ENCODE measurements around the gene ZNF350. TPM values are rescaled to one million over a fixed set of nuclear protein-coding genes. Genes with fewer than 3 reads are reported as not detected.
A peak's percentile ranks its signal among the peaks of the same experiment; 100 is the strongest.

ZNF350 gene
- total and polyA plus RNA-seq, 2 of the 13 experiments (the other 11 are each of a cell fraction or from before 2014, with no cell fraction given): 3.7 to 6.9 TPM

- TF ChIP-seq ZNF687 (CRISPR knock-in tag; IDR thresholded peaks at IDR 0.05) (peak; percentile 86), HMG20B (CRISPR knock-in tag; conservative IDR thresholded peaks at IDR 0.05) (no peak), SRF (IDR thresholded peaks at IDR 0.05; ENCODE audit: low read depth, low read length) (no peak), MTA3 (CRISPR knock-in tag; IDR thresholded peaks at IDR 0.05) (no peak), ZNF841 (CRISPR knock-in tag; IDR thresholded peaks at IDR 0.05; ENCODE audit: borderline replicate concordance) (no peak), ZNF839 (CRISPR knock-in tag; IDR thresholded peaks at IDR 0.05; ENCODE audit: borderline replicate concordance) (peak; percentile 63; the same call in 1 of the 2 replicates), KDM2A (CRISPR knock-in tag; IDR thresholded peaks at IDR 0.05; ENCODE audit: borderline replicate concordance, low read depth) (peak; percentile 89; the same call in 1 of the 2 replicates), PHF20 (CRISPR knock-in tag; IDR thresholded peaks at IDR 0.05) (0 out of 2 replicates have a peak, but pooled peaks have one; percentile 44), TOE1 (CRISPR knock-in tag; IDR thresholded peaks at IDR 0.05) (no peak), ZNF616 (CRISPR knock-in tag; IDR thresholded peaks at IDR 0.05; ENCODE audit: low read depth) (no peak), ZBTB1 (CRISPR knock-in tag; IDR thresholded peaks at IDR 0.05; ENCODE audit: borderline replicate concordance) (no peak), HCFC1 (IDR thresholded peaks at IDR 0.05; ENCODE audit: low read depth, low read length) (peak; percentile 88), JDP2 (CRISPR knock-in tag; IDR thresholded peaks at IDR 0.05; ENCODE audit: borderline replicate concordance) (no peak), KDM5A (IDR thresholded peaks at IDR 0.05; ENCODE audit: borderline replicate concordance, low read length) (peak; percentile 65; the same call in 1 of the 2 replicates), GMEB2 (CRISPR knock-in tag; IDR thresholded peaks at IDR 0.05; ENCODE audit: low read depth) (0 out of 2 replicates have a peak, but pooled peaks have one; percentile 16), SP2 (CRISPR knock-in tag; IDR thresholded peaks at IDR 0.05) (no peak), HOXA3 (CRISPR knock-in tag; IDR thresholded peaks at IDR 0.05) (peak; percentile 90), ZBTB14 (CRISPR knock-in tag; IDR thresholded peaks at IDR 0.05) (no peak), GABPA (IDR thresholded peaks at IDR 0.05; ENCODE audit: low read depth, low read length) (no peak), GABPA (CRISPR knock-in tag; IDR thresholded peaks at IDR 0.05; ENCODE audit: low read depth) (peak; percentile 73)
Observed at GRCh38 chr19:52007806-52008557, 21.3 kb upstream of the ZNF350 start, which contains the start of gene ZNF615 (continued).

Data from HepG2 (cell line).